Fibroblast of pulmonary artery (primary cell): Measurements from ENCODE around the gene RSPH10B.
"Not testable (repeated sequence)": the region's sequence is repeated elsewhere in the genome, so short reads cannot be mapped to it uniquely, and the experiment has no call there.

Source experiments
- DNase-seq: peaks from one replicate; pipeline ENCODE4 v3.0.0-alpha.2; 2010; ENCODE audit warnings: low read depth
- H3K4me3 ChIP-seq: replicated peaks from 2 replicates; pipeline ENCODE4 v1.5.1; 2011; ENCODE audit warnings: low read depth, mild to moderate bottlenecking, control low read depth, low read length, moderate library complexity
- CTCF ChIP-seq: IDR thresholded peaks from 2 replicates; pipeline ENCODE4 v1.5.1; 2011; ENCODE audit warnings: mild to moderate bottlenecking, control low read depth, low read length, inconsistent platforms; ENCODE audit errors: missing control alignments

RSPH10B gene

GRCh38 chr7:6007386-6007785 is 36.9 kb upstream of the RSPH10B start:
- no peak for DNase-seq
- TF ChIP-seq CTCF, result no peak
- H3K4me3 ChIP-seq, result no peak overlapping the region

- DNase-seq, result peak; percentile 77
- no peak overlapping the region for H3K4me3 ChIP-seq
- TF ChIP-seq CTCF, result peak; percentile 66
These were observed 26.8 kb upstream of the RSPH10B start for GRCh38 chr7:5997210-5997808.

- not testable (repeated sequence) for H3K4me3 ChIP-seq, DNase-seq
These were observed 16.6 kb upstream of the RSPH10B start for GRCh38 chr7:5987061-5987460.

DNA sequence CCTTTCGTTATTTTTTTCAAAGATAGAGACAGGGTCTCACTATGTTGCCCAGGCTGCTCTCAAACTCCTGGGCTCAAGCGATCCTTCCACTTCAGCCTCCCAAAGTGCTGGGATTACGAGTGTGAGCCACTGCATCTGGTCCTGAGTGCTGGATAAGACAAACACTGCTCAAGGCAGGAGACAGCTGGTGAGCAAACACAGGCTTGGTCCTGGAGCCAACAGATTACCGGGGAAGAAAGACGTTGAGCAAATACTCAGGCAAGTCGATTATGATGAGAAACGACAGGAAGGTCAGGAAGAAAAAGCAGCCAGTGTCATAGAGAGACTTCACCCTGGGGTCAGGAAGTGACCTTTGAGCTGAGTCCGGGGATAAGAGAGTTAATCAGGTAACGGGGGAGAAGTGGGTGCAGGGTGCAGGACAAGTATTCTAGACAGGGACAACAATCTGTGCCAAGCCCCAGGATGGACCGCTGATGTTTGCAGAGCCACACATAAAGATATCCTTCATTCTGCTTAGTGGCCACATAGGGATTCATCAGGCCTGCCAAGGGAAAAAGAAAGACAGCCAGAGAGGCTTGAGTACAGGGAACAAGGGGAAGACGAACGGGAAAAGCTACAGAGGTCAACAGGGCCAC is 9.3 kb upstream of the RSPH10B start:
- DNase-seq, H3K4me3 ChIP-seq: not testable (repeated sequence)

GRCh38 chr7:5973580-5973979 is 3.1 kb upstream of the RSPH10B start:
- H3K4me3 ChIP-seq, result not testable (repeated sequence)

GRCh38 chr7:5963810-5964209 is 6.7 kb downstream of the RSPH10B start:
- not testable (repeated sequence) for H3K4me3 ChIP-seq

More at GRCh38 chr7:5973580-5973979, 3.1 kb upstream of the RSPH10B start:
- not testable (repeated sequence) for DNase-seq

DNA sequence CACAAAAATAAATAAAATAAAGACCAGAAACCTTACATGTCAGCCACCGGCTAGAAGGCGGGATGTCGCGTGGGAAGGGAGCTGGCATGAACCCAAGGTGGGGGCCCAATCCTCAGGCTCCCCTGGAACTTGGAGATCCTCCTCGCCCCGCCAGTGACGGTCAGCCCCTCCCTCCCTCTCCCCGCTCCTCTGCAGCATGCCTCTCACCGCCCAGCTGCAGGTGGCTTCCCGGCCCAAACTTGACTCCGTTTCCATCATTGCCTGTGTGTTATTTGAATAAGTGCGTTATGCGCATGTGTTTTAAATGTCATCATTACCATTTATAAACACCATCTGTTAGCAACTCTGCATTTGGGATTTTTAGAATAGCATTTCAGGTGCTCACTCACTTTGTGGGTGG is 7.3 kb downstream of the RSPH10B start:
- DNase-seq, H3K4me3 ChIP-seq: not testable (repeated sequence)

More at GRCh38 chr7:5963810-5964209, 6.7 kb downstream of the RSPH10B start:
- not testable (repeated sequence) for DNase-seq

DNA sequence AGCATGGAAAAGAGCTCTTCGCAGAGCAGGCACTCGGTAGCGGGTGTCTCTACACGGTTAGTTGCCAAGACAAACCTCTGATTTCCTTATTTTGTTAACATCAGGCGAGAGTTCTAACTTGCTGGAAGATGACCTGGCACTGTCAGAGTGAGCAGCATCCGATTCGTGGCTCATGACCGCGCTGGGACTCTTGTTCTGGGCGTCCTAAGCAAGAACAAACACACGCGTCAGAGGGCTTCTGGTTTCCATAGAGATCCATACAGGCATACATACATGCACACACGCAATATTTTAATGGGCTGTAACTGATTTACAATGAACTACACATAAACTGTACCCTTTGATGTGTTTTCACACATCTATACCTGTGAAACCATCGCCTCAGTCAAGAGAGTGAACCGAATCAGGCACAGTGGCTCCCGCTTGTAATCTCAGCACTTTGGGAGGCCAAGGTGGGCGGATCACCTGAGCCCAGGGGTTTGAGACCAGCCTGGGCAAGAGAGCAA is 35.5 kb downstream of the RSPH10B start:
- not testable (repeated sequence) for DNase-seq, H3K4me3 ChIP-seq

GRCh38 chr7:5931905-5932644 is 38.4 kb downstream of the RSPH10B start:
- not testable (repeated sequence) for H3K4me3 ChIP-seq
- peak; percentile 3 for DNase-seq

- DNase-seq, H3K4me3 ChIP-seq: not testable (repeated sequence)
These were observed 39.2 kb downstream of the RSPH10B start for GRCh38 chr7:5931250-5931649.

GRCh38 chr7:5930290-5930689 is 40.2 kb downstream of the RSPH10B start:
- DNase-seq, H3K4me3 ChIP-seq: not testable (repeated sequence)

GRCh38 chr7:5926263-5926870 is 44.1 kb downstream of the RSPH10B start:
- H3K4me3 ChIP-seq, result not testable (repeated sequence)

GRCh38 chr7:5924630-5925029 is 45.9 kb downstream of the RSPH10B start:
- not testable (repeated sequence) for H3K4me3 ChIP-seq, DNase-seq

More at GRCh38 chr7:5926263-5926870, 44.1 kb downstream of the RSPH10B start:
- DNase-seq, result not testable (repeated sequence)

GRCh38 chr7:5924180-5924579 is 46.3 kb downstream of the RSPH10B start:
- not testable (repeated sequence) for H3K4me3 ChIP-seq, DNase-seq

DNA sequence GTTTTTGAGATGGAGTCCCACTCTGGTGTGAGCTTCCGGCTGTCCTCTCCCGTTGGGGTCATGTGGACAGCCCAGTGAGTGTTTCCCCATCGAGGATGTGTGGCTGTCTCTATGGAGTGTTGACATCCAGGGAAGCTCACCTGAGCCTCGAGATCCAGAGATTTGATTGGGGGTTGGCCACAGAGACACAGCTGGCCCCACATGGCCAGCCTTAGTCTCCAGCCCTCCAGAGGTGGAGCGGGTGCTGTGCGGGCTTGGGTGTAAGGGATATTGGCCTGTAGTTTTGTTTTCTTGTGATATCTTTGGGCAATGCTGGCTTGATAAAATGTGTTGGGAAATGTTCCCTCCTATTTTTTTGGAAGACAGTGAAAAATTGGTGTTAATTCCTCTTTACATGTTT is 54.0 kb downstream of the RSPH10B start:
- H3K4me3 ChIP-seq, DNase-seq: not testable (repeated sequence)

DNA sequence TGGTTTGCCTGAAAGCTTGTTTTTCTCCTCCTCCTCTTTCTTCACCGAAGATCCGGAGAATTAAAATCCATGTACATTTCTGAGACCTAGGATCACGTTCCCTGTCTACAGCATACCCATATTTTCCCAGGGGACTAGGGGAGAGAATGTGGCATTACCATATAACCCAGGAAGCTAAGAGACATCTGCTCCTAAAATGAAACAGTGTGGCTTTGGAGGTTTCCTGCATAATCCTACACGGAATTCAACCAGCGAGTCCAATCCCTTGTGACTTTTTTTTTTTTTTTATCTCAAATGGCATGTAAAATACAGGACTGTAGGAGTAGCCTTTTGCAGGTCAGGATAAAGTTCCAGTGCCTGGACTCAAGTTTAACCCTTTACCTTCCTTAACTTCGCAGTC is 61.7 kb downstream of the RSPH10B start:
- DNase-seq, result not testable (repeated sequence)

More for the DNA sequence above, 61.7 kb downstream of the RSPH10B start:
- not testable (repeated sequence) for H3K4me3 ChIP-seq
